HG03045 (cell line): Measurements from ENCODE around the gene TRIM17.
A peak's percentile ranks its signal among the peaks of the same experiment; 100 is the strongest.

ENCODE experiments used
- ATAC-seq: cut with Tn5 transposase; IDR thresholded peaks from one replicate; pipeline ENCODE4 v1.9.1; 2021; ENCODE audit warnings: mild to moderate bottlenecking, moderate library complexity; ENCODE audit not compliant: unreplicated experiment

TRIM17 gene

DNA sequence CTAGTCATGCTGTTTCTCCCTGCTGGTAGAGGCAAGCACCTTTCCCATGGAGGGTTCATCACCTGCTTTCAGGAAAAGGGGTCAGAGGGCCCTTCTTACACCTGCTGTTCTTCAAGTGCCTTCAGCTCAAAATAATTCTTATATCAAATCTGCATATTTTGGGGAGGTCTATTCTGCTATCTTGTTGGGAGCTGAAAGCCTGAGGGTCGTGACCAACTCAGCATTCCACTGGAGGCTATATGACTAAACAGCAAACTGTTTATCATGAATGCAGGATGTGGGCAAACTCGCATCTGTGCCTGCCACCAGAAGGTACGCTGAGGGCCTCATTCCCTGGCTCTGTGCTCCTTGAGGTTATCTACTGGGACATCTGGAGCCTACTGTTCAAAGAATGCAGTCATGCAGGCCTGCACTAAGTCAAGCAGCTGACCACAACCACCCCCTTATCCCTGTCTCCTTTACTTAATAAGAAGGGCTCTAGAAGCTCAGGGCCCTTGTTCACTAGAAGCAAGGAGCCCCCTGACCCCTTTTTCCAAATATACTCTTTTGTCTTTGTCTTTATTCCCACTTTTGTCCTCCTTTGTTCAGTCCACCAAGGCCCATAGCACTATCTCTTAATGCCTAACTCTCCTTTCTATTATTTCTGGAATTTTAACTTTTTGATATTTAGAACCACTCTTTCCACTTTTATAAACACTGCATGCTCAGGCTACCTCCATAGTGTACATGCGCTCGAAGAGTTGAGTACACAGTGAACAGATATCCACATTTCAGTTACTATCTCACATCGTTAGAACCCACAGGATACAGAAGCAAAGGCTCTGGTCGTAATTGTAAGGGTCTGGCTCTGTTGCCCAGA is 4.5 kb upstream of the TRIM17 start:
- ATAC-seq = no peak

DNA sequence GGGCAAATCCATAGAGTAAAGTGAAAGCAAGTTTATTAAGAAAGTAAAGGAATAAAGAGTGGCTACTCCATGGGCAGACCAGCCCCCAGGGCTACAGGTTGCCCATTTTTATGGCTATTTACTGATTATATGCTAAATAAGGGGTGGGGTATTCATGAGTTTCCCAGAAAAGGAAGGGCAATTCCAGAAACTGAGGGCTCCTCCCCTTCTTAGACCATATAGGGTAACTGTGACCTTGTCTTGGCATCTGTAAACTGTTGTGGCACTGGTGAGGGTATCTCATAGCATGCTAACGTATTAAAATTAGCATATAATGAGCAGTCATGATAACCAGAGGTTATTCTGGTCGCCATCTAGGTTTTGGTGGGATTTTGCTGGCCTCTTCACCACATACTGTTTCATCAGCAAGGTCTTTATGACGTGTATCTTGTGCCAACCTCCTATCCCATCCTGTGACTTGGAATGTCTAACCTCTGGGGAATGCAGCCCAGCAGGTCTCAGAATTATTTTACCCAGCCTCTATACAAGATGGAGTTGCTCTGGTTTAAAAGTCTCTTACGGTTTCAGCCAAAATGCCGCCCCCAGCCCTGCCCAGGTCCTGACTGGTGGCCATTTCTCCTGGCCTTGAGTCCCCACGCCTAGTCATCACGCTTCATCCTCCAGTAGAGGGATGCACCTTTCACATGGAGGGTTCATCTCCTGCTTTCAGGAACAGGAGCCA is 982 bp upstream of the TRIM17 start:
- ATAC-seq = no peak

DNA sequence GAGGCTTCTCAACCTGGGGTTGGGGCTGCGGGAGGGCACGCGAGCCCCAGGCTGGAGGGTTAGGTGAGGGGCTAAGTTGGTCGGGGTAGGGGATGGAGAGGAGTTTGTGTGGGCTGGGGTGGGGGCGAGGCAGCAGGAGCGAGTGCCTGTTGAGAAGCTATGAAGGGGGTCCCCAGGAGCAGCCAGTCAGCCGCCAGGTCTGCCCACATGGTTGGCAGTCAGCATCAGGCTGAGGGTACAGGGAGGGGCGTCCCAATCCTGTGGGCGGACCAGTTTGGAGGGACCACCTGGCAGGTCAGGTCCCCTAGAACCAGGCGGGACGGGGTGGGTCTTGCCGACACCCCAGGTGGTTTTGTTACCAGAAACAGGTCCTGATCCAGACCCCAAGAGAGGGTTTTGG is 400 bp upstream of the TRIM17 start:
- ATAC-seq = no peak

DNA sequence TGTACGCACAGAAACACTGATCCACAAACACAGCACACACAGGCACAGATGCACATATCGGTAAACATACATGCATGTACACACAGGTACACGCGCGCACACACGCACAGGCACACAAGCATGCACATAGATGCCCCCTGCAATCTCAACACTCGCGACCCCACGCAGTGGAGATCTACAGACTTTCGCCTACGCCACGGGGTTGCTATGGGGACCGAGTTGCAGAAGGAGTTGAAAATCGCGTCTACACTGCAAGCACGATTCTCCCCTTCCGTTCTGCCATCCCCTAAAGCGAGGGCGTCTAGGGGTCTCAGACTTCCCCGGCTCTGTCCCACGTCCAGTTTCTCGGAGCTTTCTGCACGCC is 826 bp downstream of the TRIM17 start:
- no peak for ATAC-seq

DNA sequence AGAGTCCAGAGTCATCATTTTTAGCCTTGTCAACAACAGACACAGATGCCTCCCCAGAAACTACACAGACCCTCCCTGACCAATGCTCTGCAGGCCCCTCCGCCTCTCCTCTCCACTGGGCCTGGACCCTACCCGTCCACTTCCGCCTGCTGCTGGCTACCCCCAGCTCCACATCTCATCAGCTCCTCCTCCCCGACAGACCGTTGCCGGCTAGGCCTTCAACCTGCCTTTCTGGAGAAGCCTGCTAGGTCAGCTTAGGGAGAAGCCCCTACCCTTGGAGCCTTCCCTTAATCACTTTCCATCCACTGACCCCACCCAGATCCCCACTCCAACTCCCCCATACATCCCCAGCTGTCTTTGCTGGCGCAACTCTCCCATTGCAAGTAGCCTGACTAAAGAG is 1.4 kb downstream of the TRIM17 start:
- ATAC-seq = no peak

DNA sequence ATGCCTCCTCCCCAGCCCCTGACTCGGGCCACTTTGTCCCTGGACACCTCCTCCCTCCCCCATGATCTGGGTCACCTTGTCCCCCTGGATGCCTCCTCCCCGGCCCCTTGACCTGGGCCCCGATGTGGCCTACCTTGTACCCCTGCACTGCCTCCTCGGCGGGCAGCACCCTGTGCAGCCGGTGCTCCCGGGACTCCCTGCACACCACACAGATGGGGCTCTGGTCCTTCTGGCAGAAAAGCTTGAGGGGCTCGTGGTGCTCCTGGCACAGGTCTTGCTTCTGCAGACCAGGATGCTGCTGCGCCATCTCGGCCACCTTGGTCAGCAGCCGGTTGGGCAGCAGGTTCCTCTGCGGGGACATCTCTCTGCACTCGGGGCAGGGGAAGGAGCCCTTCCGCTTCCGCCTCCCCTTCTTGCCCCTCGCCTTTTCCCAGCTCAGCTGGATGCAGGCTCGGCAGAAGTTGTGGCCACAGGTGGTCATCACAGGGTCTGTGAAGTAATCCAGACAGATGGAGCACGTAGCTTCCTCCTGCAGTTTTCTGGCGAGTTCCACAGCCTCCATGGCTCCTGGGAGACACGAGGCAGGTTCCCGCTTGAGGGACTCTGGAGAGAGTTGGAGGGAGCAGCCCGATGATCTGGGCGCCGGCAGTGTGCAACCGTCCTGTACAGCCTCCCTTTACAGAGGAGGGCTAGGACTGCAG is 2.0 kb downstream of the TRIM17 start:
- no peak for ATAC-seq

DNA sequence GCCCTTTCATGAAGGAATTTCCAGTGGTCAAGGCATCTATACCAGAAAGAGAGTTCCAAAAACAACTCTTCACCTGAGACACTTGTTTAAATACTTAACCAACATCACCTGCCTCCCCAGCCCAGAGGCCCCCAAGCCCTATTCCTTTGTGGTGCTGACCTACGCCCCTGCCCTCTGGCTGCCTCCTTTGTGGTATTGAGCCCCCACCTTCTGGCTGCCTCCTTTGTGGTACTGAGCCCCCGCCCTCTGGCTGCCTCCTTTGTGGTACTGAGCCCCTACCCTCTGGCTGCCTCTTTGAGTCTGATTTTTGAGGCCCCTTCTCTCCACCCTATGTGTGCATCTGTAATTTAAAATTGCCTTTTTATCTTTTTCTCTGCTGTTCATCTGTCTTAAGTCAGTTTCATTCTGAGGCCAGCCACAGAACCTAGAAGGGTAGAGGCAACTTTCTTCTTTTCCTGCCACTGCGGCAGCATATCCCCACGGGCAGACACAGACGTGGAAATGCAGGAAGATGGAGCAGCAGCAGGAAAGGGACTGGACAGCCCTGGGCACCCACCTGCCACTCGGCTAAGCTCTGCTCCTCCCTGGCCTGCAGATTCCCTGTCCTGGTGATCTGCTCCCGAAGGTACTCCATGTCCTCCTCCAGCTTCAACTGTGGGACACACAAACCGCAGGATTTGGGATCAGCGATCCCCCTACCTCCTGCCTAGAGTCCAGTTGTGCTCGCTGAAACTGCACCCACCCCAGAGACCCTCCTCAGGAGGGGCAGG is 3.2 kb downstream of the TRIM17 start:
- ATAC-seq = no peak

DNA sequence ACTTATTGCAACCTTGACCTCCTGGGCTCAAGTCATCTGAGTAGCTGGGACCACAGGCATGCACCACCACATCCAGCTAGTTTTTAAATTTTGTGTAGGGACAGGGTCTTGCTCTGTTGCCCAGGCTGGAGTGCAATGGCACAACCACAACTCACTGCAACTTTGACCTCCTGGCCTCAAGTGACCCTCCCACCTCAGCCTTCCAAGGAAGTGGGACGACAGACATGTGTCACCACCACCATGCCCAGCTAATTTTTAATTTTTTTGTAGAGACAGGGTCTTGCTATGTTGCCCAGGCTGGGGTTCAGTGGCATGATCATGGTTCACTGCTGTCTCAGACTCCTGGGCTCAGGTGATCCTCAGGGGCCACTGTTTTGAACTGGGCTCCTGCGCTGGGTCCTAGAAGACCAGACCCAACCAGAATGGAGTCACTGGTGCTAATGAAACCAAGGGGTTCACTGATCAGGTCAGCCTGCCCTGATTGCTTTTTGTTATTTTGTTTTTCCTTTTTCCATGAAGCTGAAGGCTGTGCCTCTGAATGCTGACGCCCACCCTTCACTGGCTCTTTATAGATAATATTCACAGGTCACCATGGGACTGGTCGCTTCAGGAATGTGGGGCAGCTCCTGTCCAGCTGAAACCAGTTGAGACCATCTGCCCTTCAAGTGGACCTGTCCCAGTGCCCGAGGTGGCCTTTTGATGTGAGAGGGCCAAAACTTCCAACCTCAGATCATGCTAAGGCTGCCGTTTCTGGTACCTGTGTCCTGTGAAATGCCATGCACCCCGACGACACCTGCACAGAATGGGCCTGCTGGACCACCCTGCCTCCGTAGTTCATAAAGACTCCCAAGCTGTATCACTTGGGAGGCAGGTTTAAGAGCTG is 4.9 kb downstream of the TRIM17 start:
- no peak for ATAC-seq

DNA sequence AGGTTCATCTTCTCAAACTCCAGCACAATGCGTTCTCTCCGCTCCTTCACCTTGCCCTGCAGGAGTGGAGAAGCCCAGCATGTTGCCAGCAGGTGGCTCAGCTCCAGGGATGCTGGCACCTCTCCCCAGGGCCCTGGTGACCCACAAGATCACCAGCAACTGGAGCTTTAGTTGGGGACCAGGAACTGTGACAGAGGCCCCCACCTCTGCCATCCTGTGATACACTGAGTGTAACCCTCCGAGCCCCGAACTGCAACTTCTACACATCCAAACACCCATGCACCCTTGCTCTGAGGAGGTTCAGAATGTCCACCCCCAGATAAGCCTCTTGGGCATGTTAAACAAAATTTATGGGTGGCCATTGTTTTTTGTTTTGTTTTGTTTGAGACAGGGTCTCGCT is 5.5 kb downstream of the TRIM17 start:
- no peak for ATAC-seq

DNA sequence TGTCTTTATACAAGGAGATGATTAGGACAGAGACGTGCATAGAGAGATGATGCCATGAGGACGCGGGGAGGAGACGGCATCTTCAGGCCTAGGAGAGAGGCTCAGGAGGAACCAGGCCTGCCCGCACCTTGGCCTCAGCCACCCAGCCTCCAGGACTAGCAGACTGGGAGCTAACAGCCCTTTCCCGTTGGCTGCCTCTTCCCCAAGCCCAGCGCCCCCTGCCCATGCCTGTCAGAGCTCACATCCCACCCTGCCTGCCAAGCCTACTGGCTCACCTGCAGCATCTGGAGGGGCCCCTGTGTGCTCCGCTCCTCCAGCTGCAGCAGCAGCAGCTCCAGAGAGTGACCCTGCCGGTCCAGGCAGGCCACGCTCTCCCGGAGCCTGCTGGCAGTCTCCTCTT is 6.0 kb downstream of the TRIM17 start:
- no peak for ATAC-seq

DNA sequence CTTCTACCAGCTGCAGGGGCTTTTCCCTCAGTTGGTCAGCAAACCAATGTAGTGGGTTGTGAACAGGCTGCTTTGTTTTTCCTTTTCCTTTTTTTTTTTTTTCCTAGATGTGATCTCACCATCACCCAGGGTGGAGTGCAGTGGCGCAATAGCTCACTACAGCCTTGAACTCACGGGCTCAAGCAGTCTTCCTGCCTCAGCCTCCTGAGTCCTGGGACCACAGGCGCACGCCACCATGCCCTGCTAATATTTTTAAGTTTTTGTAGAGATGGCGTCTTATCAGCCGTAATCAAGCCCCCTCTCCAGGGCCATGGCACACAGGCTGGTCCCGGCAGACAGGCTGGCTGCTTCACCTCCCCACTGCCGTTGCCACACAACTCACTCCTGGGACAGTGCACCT is 6.6 kb downstream of the TRIM17 start:
- no peak for ATAC-seq

DNA sequence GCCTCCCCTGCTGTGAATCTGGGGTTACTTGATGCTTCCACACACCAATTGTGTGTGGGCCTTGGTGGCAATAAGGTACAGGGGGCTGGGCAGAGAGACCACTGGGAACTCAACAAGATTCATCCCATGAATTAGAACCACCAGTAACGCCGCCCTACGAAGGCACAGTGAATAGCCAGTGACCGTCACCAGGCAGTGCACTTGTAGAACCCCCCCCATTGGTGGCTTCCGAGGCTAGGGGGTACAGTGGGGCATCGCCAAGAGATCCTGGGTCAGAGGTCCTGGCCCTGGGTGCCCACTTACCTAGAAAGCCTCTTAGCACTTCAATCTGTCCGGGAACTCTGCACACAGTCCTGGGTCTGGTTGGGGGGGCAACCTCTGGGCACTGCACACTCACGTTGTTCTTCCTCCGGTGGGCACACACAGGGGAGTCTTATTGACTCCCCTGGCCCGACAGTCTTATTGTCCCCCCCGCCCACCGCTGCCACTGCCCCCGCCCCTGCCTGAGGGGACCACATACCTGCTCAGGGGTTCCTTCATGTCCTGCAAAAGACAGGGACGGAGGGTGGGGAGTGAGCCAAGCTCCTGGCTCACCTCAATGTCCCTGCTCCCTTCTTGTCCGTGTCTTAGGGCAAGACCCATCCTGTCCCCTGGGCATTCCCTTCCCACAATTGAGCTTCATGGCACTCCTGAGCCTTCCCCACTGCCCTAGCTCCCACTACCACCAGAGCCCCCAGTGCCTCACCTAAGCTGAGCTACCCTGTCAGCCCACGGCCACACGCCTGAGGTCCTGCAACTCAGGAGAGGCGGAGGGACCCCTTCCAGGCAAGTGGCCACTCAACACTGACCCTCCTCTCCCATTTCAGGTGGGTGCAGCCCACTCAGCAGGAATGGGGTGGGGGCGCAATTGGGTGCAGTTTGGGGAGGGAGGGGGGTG is 7.5 kb downstream of the TRIM17 start:
- no peak for ATAC-seq

DNA sequence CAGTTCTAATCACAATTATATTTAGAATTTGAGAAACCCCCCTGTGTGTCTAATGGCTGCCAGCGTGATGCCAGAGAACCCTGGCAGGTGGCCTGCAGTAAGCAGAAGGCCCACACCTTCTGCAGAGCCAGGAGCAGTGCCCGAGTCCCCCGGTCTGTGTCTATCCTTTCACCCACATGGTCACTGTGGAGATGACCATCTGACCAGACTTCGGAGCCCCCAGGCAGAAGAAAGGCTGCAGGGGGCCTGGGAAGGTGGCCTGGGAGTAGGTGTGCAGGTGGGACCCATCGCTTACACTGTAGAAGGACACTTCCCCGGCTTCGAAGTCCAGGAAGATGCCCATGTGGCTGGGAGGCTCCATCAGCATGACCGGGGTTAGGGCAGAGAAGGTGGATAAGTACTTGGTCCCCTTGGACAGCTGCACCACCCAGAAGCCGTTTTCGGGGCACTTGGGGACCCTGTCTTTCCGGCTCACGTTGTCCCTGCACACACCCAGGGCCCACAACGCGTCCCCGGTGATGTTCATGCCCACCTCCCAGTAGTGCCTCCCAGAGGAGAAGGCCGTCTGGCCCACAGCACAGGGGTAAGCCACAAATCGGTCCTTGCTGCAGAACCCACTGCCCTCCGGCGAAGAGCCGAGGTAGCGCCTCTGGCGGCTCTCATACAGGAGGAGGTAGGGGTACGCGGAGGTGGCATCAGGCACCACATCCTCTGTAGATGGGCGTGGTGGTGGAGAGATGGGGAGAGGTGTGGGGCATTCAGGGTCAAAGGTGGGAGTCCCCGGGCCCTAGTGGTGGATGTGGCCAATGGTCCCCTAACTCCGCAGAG is 8.4 kb downstream of the TRIM17 start:
- ATAC-seq = no peak

DNA sequence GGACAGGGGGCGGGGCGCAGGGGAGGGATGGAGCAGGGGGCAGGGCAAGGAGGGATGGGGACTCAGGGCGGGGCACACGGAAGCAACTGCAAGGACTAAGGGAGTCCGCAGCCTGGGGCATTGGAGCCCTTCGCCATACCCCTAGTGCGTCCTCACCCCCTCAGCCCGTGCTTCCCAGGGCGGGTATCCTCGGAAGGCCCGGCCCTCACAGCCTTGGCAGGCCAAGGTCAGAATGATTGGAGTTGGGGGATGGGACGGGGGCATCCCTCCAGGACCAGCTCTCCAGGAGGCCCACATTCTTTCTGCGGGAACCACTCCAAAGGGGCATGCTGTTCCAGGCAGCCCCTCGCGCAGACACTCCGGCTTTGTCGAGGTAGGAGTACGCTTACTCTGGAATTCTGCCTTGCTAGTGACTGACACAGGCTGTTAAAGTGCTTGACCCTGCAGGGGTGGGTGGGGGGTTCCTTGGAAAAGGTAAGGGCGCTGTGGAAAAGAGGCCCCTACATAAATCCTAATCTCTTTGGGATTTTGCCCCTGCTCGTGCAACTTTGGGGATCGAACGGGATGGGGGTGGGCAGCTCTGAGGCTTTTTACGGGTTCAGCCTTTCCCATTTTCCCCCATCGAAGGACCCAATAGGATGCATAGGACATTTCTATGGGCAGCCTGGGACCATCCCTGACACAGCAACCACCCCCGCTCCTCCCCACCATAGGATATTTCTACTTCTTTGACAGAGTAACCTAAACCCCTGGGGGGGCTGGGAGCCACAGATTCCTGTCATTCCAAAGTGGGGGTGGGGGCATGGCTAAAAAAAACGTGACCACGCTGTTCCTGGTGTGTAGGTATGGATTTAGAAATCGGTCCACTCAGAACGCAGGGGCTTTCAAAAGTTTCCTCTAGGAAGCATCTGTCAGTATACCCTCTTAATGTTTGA is 9.3 kb downstream of the TRIM17 start:
- ATAC-seq = peak; percentile 39

DNA sequence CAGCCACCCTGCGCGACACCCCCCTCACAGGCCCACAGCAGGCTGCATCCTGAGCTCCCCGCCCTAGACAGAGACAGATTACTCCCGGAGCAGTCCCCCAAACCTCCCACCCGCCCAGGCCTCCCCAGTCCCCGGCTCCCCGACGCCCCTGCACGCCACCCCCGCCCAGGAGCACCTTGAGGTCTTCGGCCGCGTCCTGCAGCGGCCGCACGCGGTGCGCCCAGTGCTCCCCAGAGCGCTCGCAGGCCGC is 10.8 kb downstream of the TRIM17 start:
- no peak for ATAC-seq

DNA sequence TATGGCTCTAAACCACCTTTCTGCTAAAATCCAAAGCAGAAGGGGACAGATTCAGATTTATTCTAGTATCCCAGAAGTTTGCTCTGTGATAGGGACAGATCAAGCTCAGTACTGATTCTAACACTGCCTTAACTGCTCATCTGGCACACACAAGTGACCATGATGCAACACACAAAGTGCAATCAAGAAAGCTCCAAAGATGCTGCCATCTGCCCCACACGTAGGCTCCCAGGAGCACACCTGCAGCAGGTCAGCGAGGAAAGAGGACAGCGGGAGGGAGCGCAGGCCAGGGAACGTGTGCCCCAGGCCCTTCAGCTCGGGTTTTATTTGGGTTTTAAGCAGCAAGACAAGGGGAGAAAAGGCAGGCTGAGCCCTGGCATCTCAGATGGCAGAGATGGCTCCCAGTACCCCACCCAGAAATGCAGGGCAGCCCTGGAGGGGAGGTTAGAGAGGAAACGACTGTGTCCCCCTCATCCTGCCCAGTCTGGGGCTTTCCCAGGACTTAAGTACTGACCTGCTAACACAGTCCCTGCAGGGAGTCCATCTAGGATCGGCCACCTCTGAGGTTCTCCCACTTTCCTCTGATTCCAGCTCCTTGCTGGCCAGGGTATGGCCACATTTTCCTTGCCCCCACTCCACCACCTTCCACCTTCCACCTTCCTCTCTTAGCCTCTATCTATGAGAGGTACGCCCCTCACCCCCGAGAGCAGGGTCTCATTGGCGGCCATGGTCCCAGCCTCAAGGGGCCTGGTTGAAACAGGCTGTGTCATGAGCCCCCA is 11.3 kb downstream of the TRIM17 start:
- no peak for ATAC-seq
